GM23248 (cell line): Measurements from ENCODE around the gene ATP10A. TPM values are rescaled to one million over a fixed set of nuclear protein-coding genes. Genes with fewer than 3 reads are reported as not detected.

Experiments
- DNase-seq: peaks from one replicate; pipeline ENCODE4 v3.0.0-alpha.2; 2015
- H2AFZ ChIP-seq: fragments of 200-600 bp; sonication (generic); 2 replicates; pipeline ENCODE4 v1.6.1; 2016; ENCODE audit warnings: antibody characterized with exemption
- H3F3A ChIP-seq: fragments of 200-600 bp; sonication (generic); 2 replicates; pipeline ENCODE4 v1.6.1; 2016; ENCODE audit warnings: mild to moderate bottlenecking, antibody characterized with exemption, mixed run types; ENCODE audit not compliant: insufficient read depth
- H3K27ac ChIP-seq: fragments of 200-600 bp; sonication (generic); 2 replicates; pipeline ENCODE4 v1.5.1; 2016; ENCODE audit warnings: mild to moderate bottlenecking
- H3K27me3 ChIP-seq: fragments of 200-600 bp; sonication (generic); replicated peaks from 2 replicates; pipeline ENCODE4 v1.6.1; 2016; ENCODE audit warnings: mild to moderate bottlenecking; ENCODE audit not compliant: insufficient read depth
- H3K36me3 ChIP-seq: fragments of 200-600 bp; sonication (generic); 2 replicates; pipeline ENCODE4 v1.6.1; 2016; ENCODE audit warnings: low read depth, mild to moderate bottlenecking
- H3K4me1 ChIP-seq: fragments of 200-600 bp; sonication (generic); 2 replicates; pipeline ENCODE4 v1.6.1; 2016; ENCODE audit warnings: mild to moderate bottlenecking; ENCODE audit not compliant: insufficient read depth
- H3K4me2 ChIP-seq: fragments of 200-600 bp; sonication (generic); one replicate; pipeline ENCODE4 v1.6.1; 2016; ENCODE audit warnings: mild to moderate bottlenecking; ENCODE audit not compliant: unreplicated experiment
- H3K4me3 ChIP-seq: fragments of 200-600 bp; sonication (generic); 2 replicates; pipeline ENCODE4 v1.5.1; 2016; ENCODE audit warnings: mild to moderate bottlenecking
- H3K79me2 ChIP-seq: fragments of 200-600 bp; sonication (generic); 2 replicates; pipeline ENCODE4 v1.6.1; 2016; ENCODE audit warnings: mild to moderate bottlenecking; ENCODE audit not compliant: insufficient read depth
- H3K9ac ChIP-seq: fragments of 200-600 bp; sonication (generic); 2 replicates; pipeline ENCODE4 v1.6.1; 2016; ENCODE audit warnings: mild to moderate bottlenecking
- H3K9me2 ChIP-seq: fragments of 200-600 bp; sonication (generic); 2 replicates; pipeline ENCODE4 v1.6.1; 2016; ENCODE audit warnings: mixed run types, mild to moderate bottlenecking, moderate library complexity; ENCODE audit not compliant: insufficient read depth
- H3K9me3 ChIP-seq: fragments of 200-600 bp; sonication (generic); one replicate; pipeline ENCODE4 v1.6.1; 2017; ENCODE audit warnings: low read depth
- H4K20me1 ChIP-seq: fragments of 200-600 bp; sonication (generic); 2 replicates; pipeline ENCODE4 v1.6.0; 2016; ENCODE audit not compliant: insufficient read depth
- EZH2 ChIP-seq: fragments of 200-600 bp; sonication (generic); IDR thresholded peaks from 2 replicates; pipeline ENCODE4 v1.6.1; 2018; ENCODE audit warnings: antibody characterized with exemption, mild to moderate bottlenecking; ENCODE audit not compliant: insufficient read depth, poor library complexity, severe bottlenecking
- EZH2phosphoT487 ChIP-seq: fragments of 200-600 bp; sonication (generic); IDR thresholded peaks from 2 replicates; pipeline ENCODE4 v1.6.1; 2018; ENCODE audit warnings: antibody characterized with exemption, moderate library complexity, mild to moderate bottlenecking, low read depth; ENCODE audit not compliant: insufficient read depth
- WGBS, 2 experiments: methylation state at CpG; one replicate each; pipeline ENCODE4 v1.1.6; 2015 to 2017; ENCODE audit warnings: low lambda C conversion rate in 2 of 2, low coverage in 1 of 2; ENCODE audit errors: missing lambda C conversion rate in 2 of 2; 5-methylcytosine and 5-hydroxymethylcytosine counted together
- in situ Hi-C: fragments of 300-500 bp; cut with MboI; formaldehyde crosslinking; loops from 2 replicates; pipeline ENCODE4 v1.15.0; 2020
- polyA plus RNA-seq: library from polyadenylated mRNA; unstranded; fragments of >200 nt; fragmentation: Nextera tagmentation; extraction: Ambion mirVana; gene quantifications from 2 replicates; pipeline ENCODE4 v1.2.1, GENCODE V29; 2016
- total RNA-seq: library from RNA; depleted of rRNA; stranded (reverse); fragments of >200 nt; shearing (Covaris generic); gene quantifications from 2 replicates; pipeline ENCODE4 v1.2.3, GENCODE V29; 2014

ATP10A gene
- total and polyA plus RNA-seq, 2 experiments from 2014 or later: 20.4 to 64.1 TPM

- DNase-seq: peak; percentile 77
- in situ Hi-C loops: no loop called here
Observed at GRCh38 chr15:25875566-25875965, 12.4 kb upstream of the ATP10A start.

DNA sequence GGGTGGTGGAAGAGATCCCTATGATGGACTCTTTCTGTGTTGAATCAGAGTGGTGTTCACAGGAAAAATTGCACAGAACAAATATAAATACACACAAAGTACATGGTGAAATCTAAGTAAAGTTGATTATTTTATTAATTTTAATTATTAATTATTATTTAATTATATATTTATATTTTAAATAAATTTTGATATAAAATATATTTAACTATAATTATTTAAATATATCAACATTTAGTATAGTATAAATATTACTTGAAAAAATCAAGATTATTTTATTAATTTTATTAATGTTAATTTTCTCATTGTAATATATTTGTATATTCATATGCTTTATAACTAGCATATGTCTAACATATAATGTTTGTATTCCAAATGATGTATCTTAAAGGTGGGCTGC, 11.3 kb upstream of the ATP10A start:
- in situ Hi-C loops: no loop called here
- DNase-seq: no peak

More at GRCh38 chr15:25875566-25875965, 12.4 kb upstream of the ATP10A start:
- H3K4me3 ChIP-seq: no peak overlapping the region
- TF ChIP-seq EZH2 (no peak), EZH2phosphoT487 (no peak)
- H4K20me1 ChIP-seq: no peaks in the 10 kb centered on the region
- H3K27me3 ChIP-seq: no peaks in the 10 kb centered on the region
- H3K27ac ChIP-seq: peak overlapping the region; percentile 54
- peak overlapping the region; percentile 31; the same call in 1 of the 2 replicates for H3K9ac ChIP-seq
- peaks cover 19% of the 10 kb centered on the region for H3F3A ChIP-seq
- no peaks in the 10 kb centered on the region for H3K9me3 ChIP-seq
- H3K4me2 ChIP-seq: peak overlapping the region; percentile 33
- peaks cover 15% of the 10 kb centered on the region for H3K4me1 ChIP-seq
- H3K79me2 ChIP-seq: no peaks in the 10 kb centered on the region
- H2AFZ ChIP-seq: peak overlapping the region; percentile 63
- H3K36me3 ChIP-seq: no peaks in the 10 kb centered on the region
- 14 to 20% methylated on average over 7 of the region's 7 CpGs for WGBS, 2 experiments
- H3K9me2 ChIP-seq: no peaks in the 10 kb centered on the region

GRCh38 chr15:25871403-25871802, 8.3 kb upstream of the ATP10A start:
- H3K4me2 ChIP-seq: no peak overlapping the region
- no peaks in the 10 kb centered on the region for H3K27me3 ChIP-seq
- no peak overlapping the region for H3K27ac ChIP-seq
- H3K36me3 ChIP-seq: no peaks in the 10 kb centered on the region
- H3K9me3 ChIP-seq: no peaks in the 10 kb centered on the region
- peaks cover 18% of the 10 kb centered on the region for H3K4me1 ChIP-seq
- H3K9me2 ChIP-seq: no peaks in the 10 kb centered on the region
- no peaks in the 10 kb centered on the region for H3K79me2 ChIP-seq
- H2AFZ ChIP-seq: no peak overlapping the region
- no peaks in the 10 kb centered on the region for H4K20me1 ChIP-seq
- in situ Hi-C loops: no loop called here
- no peak for DNase-seq
- H3F3A ChIP-seq: peaks cover 16% of the 10 kb centered on the region
- no peak for TF ChIP-seq EZH2
- no peak for TF ChIP-seq EZH2phosphoT487
- no peak overlapping the region for H3K9ac ChIP-seq
- no peak overlapping the region for H3K4me3 ChIP-seq

More for the DNA sequence above, 11.3 kb upstream of the ATP10A start:
- TF ChIP-seq EZH2 (no peak), EZH2phosphoT487 (no peak)
- Histone ChIP-seq H3K36me3 (no peaks in the 10 kb centered on the region), H4K20me1 (no peaks in the 10 kb centered on the region), H3K9me2 (no peaks in the 10 kb centered on the region), H3K9ac (no peak overlapping the region), H3K4me3 (no peak overlapping the region), H3K27me3 (no peaks in the 10 kb centered on the region), H2AFZ (no peak overlapping the region), H3K27ac (no peak overlapping the region), H3K4me2 (no peak overlapping the region), H3K9me3 (no peaks in the 10 kb centered on the region), H3F3A (peaks cover 19% of the 10 kb centered on the region), H3K79me2 (no peaks in the 10 kb centered on the region), H3K4me1 (peaks cover 15% of the 10 kb centered on the region)

GRCh38 chr15:25870938-25871337, 7.8 kb upstream of the ATP10A start:
- H3K36me3 ChIP-seq: no peaks in the 10 kb centered on the region
- H2AFZ ChIP-seq: no peak overlapping the region
- no peak overlapping the region for H3K4me3 ChIP-seq
- H3K9me2 ChIP-seq: no peaks in the 10 kb centered on the region
- H3K4me1 ChIP-seq: peaks cover 14% of the 10 kb centered on the region
- no peak for DNase-seq
- no peaks in the 10 kb centered on the region for H3K27me3 ChIP-seq
- H3K9ac ChIP-seq: no peak overlapping the region
- H3K9me3 ChIP-seq: no peaks in the 10 kb centered on the region
- 90 to 92% methylated on average over 2 of the region's 2 CpGs for WGBS, 2 experiments
- no peaks in the 10 kb centered on the region for H3K79me2 ChIP-seq
- no peaks in the 10 kb centered on the region for H4K20me1 ChIP-seq
- in situ Hi-C loops: no loop called here
- H3F3A ChIP-seq: peaks cover 11% of the 10 kb centered on the region
- no peak overlapping the region for H3K4me2 ChIP-seq
- H3K27ac ChIP-seq: no peak overlapping the region
- TF ChIP-seq EZH2 (no peak), EZH2phosphoT487 (no peak)

- no peak overlapping the region for H3K27ac ChIP-seq
- H3K36me3 ChIP-seq: no peaks in the 10 kb centered on the region
- no peaks in the 10 kb centered on the region for H3K9me2 ChIP-seq
- peak overlapping the region; percentile 45 for H3K4me2 ChIP-seq
- in situ Hi-C loops: no loop called here
- H3K79me2 ChIP-seq: no peaks in the 10 kb centered on the region
- TF ChIP-seq EZH2phosphoT487: no peak
- no peak for TF ChIP-seq EZH2
- no peaks in the 10 kb centered on the region for H3K27me3 ChIP-seq
- 0 out of 2 replicates have a peak, but pooled peaks cover 7% of the 10 kb centered on the region for H3K4me1 ChIP-seq
- DNase-seq: no peak
- H4K20me1 ChIP-seq: no peaks in the 10 kb centered on the region
- peak overlapping the region; percentile 15; the same call in 1 of the 2 replicates for H3K9ac ChIP-seq
- peak overlapping the region; percentile 69 for H2AFZ ChIP-seq
- H3K9me3 ChIP-seq: no peaks in the 10 kb centered on the region
- 44 to 46% methylated on average over 8 of the region's 8 CpGs for WGBS, 2 experiments
- peak overlapping the region; percentile 46 for H3K4me3 ChIP-seq
- peaks cover under 1% of the 10 kb centered on the region for H3F3A ChIP-seq
Observed at GRCh38 chr15:25869701-25870100, 6.6 kb upstream of the ATP10A start.
